Panc1 (cell line): ENCODE results near the gene ARL2BP. TPM values are rescaled to one million over a fixed set of nuclear protein-coding genes. Genes with fewer than 3 reads are reported as not detected.

Experiments used
- ATAC-seq: fragments of 200-7000 bp; cut with Tn5 transposase; 2 replicates; pipeline ENCODE4 v1.9.1; 2020; ENCODE audit warnings: mild to moderate bottlenecking, moderate library complexity
- BruUV-seq: library from RNA; stranded (reverse); fragments of 400-500 nt; replicated peaks from 2 replicates; lab custom pipeline; 2021; lab: Mats Ljungman, UMichigan
- CTCF ChIA-PET: fragments of 300-600 bp; sonication (Branson Sonifier 250); formaldehyde crosslinking; loops from one replicate; lab custom pipeline; 2022; ENCODE audit warnings: antibody characterized with exemption; lab: Charles Lee
- POLR2A ChIA-PET: fragments of 300-600 bp; sonication (Branson Sonifier 250); formaldehyde crosslinking; loops from one replicate; lab custom pipeline; 2022; ENCODE audit warnings: antibody characterized with exemption; lab: Charles Lee
- DNase-seq: peaks from one replicate; pipeline ENCODE4 v3.0.0-alpha.2; 2010; ENCODE audit warnings: low read depth, low spot score
- H3K27ac ChIP-seq: 2 replicates; pipeline ENCODE4 v1.5.1; 2011; ENCODE audit warnings: mild to moderate bottlenecking, low read length, inconsistent platforms
- H3K27me3 ChIP-seq: fragments of 200-500 bp; sonication (Bioruptor generic); 2 replicates; pipeline ENCODE4 v1.6.0; 2014; ENCODE audit warnings: low read length, inconsistent platforms; ENCODE audit not compliant: control insufficient read depth, insufficient read depth
- H3K36me3 ChIP-seq: fragments of 200-500 bp; sonication (Bioruptor generic); 2 replicates; pipeline ENCODE4 v1.5.1; 2014; ENCODE audit warnings: inconsistent platforms, mild to moderate bottlenecking, low read length, moderate library complexity; ENCODE audit not compliant: control insufficient read depth, insufficient read depth
- H3K4me1 ChIP-seq: 2 replicates; pipeline ENCODE4 v1.5.1; 2011; ENCODE audit warnings: inconsistent platforms, mild to moderate bottlenecking, low read length, moderate library complexity; ENCODE audit not compliant: control insufficient read depth, insufficient read depth
- H3K4me3 ChIP-seq, 2 experiments: 2 replicates each; pipeline ENCODE4 v1.5.1; 2011 to 2012; ENCODE audit warnings: low read depth in 2 of 2, low read length in 2 of 2, mild to moderate bottlenecking in 2 of 2, inconsistent platforms in 1 of 2, moderate library complexity in 1 of 2
- H3K9me3 ChIP-seq: fragments of 200-500 bp; sonication (Bioruptor generic); 2 replicates; pipeline ENCODE4 v1.5.1; 2014; ENCODE audit warnings: low read depth, mild to moderate bottlenecking, inconsistent platforms, low read length, moderate library complexity; ENCODE audit not compliant: control insufficient read depth, insufficient read depth
- CTCF ChIP-seq: fragments of 450-650 bp; IDR thresholded peaks from 2 replicates; pipeline ENCODE4 v1.5.1; 2017; ENCODE audit warnings: mild to moderate bottlenecking
- POLR2AphosphoS5 ChIP-seq: IDR thresholded peaks from 2 replicates; pipeline ENCODE4 v1.6.1; 2012; ENCODE audit warnings: mild to moderate bottlenecking, low read depth, low read length, moderate library complexity
- REST ChIP-seq, 2 experiments: IDR thresholded peaks; 2 replicates each; pipeline ENCODE4 v1.6.1; 2011 to 2012; ENCODE audit warnings: low read depth in 2 of 2, control low read depth in 1 of 2, low read length in 1 of 2, mild to moderate bottlenecking in 1 of 2, moderate library complexity in 1 of 2; ENCODE audit not compliant: insufficient read depth in 1 of 2
- SIN3A ChIP-seq: IDR thresholded peaks from 2 replicates; pipeline ENCODE4 v1.6.1; 2012; ENCODE audit warnings: low read depth, mild to moderate bottlenecking, low read length, moderate library complexity, borderline replicate concordance; ENCODE audit not compliant: insufficient read depth
- TCF7L2 ChIP-seq: IDR thresholded peaks from 2 replicates; pipeline ENCODE4 v1.6.1; 2011; ENCODE audit warnings: mild to moderate bottlenecking, low read depth, low read length, inconsistent platforms
- in situ Hi-C: cut with HindIII; loops from 2 replicates; pipeline ENCODE4 v1.10.0; 2016; ENCODE audit warnings: low sequenced_read_pairs, low pct_unique_long_range_greater_than_20kb
- intact Hi-C: fragments of 100-400 bp; cut with micrococcal nuclease; formaldehyde crosslinking; loops from one replicate; pipeline ENCODE4 v1.10.0; 2022; ENCODE audit not compliant: unreplicated experiment
- total RNA-seq: library from RNA; stranded (reverse); gene quantifications from one replicate; pipeline ENCODE4 v1.2.1, GENCODE V29; 2021; ENCODE audit not compliant: unreplicated experiment

Gene ARL2BP
- total RNA-seq, 1 experiment from 2014 or later: 47.7 TPM

GRCh38 chr16:57261806-57262205 is 16.7 kb downstream of the ARL2BP start:
- H3K9me3 ChIP-seq: no peaks in the 10 kb centered on the region
- in situ Hi-C loops (no loop called here), intact Hi-C loops (no loop called here)
- CTCF ChIA-PET: interaction anchor here (1.1 kb wide), 1 partner anchor 160 kb away, joined by 4 read pairs; no protein-coding TSS in a partner anchor
- H3K27ac ChIP-seq: no peak overlapping the region
- ATAC-seq (no peak), DNase-seq (no peak)
- peaks cover 6% of the 10 kb centered on the region for H3K4me1 ChIP-seq
- POLR2A ChIA-PET: no interaction called here
- no peaks in the 10 kb centered on the region for H3K27me3 ChIP-seq
- no peaks in the 10 kb centered on the region for H3K36me3 ChIP-seq
- TF ChIP-seq POLR2AphosphoS5 (no peak), CTCF (no peak), TCF7L2 (no peak), SIN3A (no peak), REST (IDR thresholded peaks at IDR 0.05; ENCODE audit: insufficient read depth in 1 of 2, low read depth in 2 of 2, low read length in 1 of 2) (no peak)
- no TSS peak for BruUV-seq
- H3K4me3 ChIP-seq: no peak overlapping the region

GRCh38 chr16:57262841-57263540 is 17.9 kb downstream of the ARL2BP start:
- no peaks in the 10 kb centered on the region for H3K27me3 ChIP-seq
- no peak overlapping the region for H3K27ac ChIP-seq
- DNase-seq (no peak), ATAC-seq (no peak)
- H3K4me3 ChIP-seq: no peak overlapping the region
- intact Hi-C loops: no loop called here
- no peaks in the 10 kb centered on the region for H3K9me3 ChIP-seq
- no peaks in the 10 kb centered on the region for H3K36me3 ChIP-seq
- ChIA-PET CTCF (interaction anchor here (0.6 kb wide), 1 partner anchor 18 kb away, joined by 3 read pairs; no protein-coding TSS in a partner anchor), POLR2A (interaction anchor here (0.7 kb wide), 2 partner anchors 92 to 282 kb away, joined by 3 read pairs; no protein-coding TSS in a partner anchor)
- no peak for TF ChIP-seq REST (IDR thresholded peaks at IDR 0.05; ENCODE audit: insufficient read depth in 1 of 2, low read depth in 2 of 2, low read length in 1 of 2)
- TF ChIP-seq CTCF: no peak
- TF ChIP-seq SIN3A: no peak
- TF ChIP-seq TCF7L2: no peak
- no peak for TF ChIP-seq POLR2AphosphoS5
- peaks cover 6% of the 10 kb centered on the region for H3K4me1 ChIP-seq
- no TSS peak for BruUV-seq
- in situ Hi-C loops: no loop called here
